GM18951 (cell line): ENCODE results near the gene SLC1A4.

Source experiments
- POLR2A ChIP-seq: IDR thresholded peaks from 4 replicates; pipeline ENCODE4 v1.6.1; 2011; ENCODE audit warnings: mild to moderate bottlenecking; ENCODE audit not compliant: insufficient read length, insufficient read depth; ENCODE audit errors: extremely low read depth
- in situ Hi-C: fragments of 300-500 bp; cut with MboI; formaldehyde crosslinking; loops from one replicate; pipeline ENCODE4 v1.12.0; 2022; ENCODE audit warnings: low sequenced_read_pairs, mixed read lengths, inconsistent platforms; ENCODE audit not compliant: unreplicated experiment

Gene SLC1A4

GRCh38 chr2:65020943-65021528, 31.8 kb downstream of the SLC1A4 start:
- in situ Hi-C loops: no loop called here
- TF ChIP-seq POLR2A: no peak

GRCh38 chr2:65021709-65022108, 32.5 kb downstream of the SLC1A4 start:
- no peak for TF ChIP-seq POLR2A
- in situ Hi-C loops: no loop called here

- in situ Hi-C loops: no loop called here
- TF ChIP-seq POLR2A: no peak
Measured at GRCh38 chr2:65022189-65022588, 33.0 kb downstream of the SLC1A4 start.

DNA sequence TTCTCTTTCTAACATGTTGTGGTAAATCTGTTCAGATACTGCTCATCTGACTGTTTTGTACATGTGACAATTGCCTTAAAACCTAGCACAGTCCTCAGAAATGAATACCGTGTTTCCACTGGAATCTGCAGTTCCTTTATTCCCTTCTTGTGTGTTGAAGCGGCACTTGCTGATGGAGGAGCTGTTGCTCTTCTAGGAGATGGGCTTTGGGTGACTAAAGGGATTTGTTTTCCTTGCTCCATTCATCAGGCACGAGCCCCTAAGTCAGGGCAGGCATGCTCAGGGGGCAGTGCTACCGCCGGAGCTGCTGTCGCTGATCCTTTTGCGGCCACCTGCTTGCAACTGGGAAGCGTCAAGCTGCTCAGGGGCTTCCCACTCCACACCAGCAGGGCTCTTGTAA, 34.5 kb downstream of the SLC1A4 start:
- in situ Hi-C loops: no loop called here
- no peak for TF ChIP-seq POLR2A

DNA sequence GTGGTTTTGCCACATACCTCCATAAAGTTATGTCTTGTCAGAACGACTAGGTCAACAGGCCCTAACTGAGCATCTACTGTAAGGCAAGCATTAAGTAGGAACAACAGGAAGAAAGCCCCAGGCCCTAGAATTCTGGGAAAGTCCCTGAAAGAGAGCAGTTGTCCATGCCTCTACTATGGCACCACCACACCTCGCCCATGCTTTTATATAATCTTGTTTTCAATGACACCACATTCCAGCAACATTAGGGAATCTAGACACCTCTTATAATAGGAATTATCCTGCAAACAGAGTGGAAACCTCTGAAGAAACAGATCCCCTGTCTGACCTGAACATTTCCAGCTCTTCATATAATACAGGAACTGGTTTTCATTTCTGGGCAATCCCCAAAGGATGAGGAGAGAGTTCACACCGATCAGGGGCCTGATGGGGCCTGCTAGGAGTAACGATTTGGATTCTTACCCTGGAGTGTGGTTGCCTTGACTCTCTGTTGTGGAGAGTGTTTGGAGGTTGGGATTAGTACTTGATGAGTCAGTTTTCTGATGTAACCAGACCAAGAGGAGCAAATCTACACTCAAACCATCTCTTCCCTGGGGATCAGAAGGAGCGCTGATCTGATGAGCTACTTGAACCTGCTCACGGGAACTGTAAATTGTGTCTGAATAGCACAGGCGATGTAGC, 35.1 kb downstream of the SLC1A4 start:
- in situ Hi-C loops: no loop called here
- TF ChIP-seq POLR2A: no peak

DNA sequence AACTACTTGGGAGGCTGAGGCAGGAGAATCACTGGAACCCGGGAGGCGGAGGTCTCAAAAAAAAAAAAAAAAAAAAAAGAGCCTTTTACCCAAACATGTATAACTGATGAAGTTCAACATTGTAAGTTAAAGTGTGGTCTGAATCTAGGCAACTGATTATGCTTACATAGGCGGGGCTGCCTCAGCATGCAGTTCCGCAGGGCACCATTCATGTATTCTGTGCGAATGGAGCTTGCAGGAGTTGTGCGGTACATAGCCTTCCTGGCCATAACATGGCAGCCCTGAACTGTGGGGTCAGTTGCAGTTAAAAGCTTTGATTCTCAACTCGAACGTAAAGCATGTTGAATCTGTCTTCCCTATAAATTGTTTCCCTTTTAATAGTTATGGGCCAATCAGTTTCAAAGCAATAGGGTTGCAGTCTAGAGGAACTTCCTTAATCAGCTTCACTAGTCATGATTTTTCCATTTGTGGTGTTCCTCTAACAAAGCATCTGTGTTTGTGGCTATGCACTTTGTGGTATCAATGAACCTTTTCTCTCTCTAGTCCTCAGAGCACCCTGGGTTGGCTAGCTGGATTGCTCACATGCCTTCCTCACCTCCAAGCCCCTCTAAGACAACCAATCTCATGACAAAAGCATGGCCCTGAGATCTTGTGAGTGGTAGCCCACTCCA, 36.4 kb downstream of the SLC1A4 start:
- in situ Hi-C loops: loop anchor here (25.0 kb wide), 2 partner anchors 388 to 688 kb away; no protein-coding TSS in a partner anchor
- TF ChIP-seq POLR2A: no peak

GRCh38 chr2:65026154-65026553, 37.0 kb downstream of the SLC1A4 start:
- no peak for TF ChIP-seq POLR2A
- in situ Hi-C loops: loop anchor here (25.0 kb wide), 2 partner anchors 389 to 689 kb away; no protein-coding TSS in a partner anchor

DNA sequence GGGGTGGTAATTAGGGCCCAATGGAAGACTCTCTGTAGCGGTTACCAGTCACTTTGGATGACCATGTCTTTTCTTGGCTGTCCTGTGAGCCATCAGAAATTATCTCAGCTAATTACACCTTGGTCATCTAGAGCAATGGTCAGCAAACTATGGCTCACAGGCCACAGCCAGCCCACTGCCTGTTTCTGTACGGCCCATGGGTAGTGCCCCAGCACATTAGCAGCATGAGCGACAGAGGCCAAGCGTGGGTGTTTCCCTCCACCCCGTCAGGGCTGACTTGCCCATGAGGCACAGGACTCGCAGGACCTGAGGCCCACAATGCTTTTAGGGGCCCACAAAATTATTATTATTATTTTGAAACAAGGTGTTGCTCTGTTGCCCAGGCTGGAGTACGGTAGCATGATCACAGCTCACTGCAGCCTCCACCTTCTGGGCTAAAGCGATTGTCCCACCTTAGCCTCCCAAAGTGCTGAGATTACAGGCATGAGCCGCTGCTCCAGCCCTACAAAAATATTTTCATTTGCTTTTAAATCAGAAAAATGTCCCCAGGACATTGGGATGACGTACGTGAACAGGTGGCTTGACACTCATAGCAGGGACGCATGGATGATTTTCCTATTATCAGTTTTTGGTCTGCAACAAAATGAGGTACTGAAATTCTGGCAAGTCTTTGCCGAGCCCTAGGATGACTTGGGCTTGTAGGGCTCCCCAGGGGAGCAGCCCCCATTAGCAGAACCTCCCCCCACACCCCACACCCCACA, 37.7 kb downstream of the SLC1A4 start:
- TF ChIP-seq POLR2A: no peak
- in situ Hi-C loops: loop anchor here (25.0 kb wide), 2 partner anchors 390 to 690 kb away; no protein-coding TSS in a partner anchor

DNA sequence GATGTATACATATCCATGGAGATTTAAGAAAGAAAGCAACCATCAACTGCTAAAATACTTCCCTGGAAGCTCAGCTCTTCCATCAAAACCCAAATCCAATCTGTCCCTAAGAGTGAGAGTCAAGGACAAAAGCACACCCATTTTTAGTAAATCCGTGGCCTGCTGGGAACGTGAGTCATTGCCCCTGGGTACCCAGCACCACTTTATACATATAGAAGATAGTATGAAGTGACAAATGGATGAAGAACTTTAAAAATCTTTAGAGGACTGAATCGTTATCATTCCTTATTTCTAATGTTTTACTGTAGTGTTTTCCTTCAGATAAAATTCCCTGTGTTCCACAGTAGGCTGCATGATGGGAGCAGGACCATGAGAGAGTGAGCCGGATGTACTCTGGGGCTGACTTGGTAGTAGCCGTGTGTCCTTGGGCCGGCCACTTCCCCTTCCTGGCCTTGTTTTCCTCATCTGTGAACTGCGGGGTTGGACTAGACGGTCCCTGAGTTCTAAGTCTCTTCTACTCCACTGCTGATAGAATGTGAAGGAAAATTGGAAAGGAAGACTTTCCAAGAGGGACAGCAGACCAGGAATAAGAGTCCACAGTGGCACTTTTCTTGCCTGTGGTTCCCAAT, 38.5 kb downstream of the SLC1A4 start:
- no peak for TF ChIP-seq POLR2A
- in situ Hi-C loops: loop anchor here (25.0 kb wide), 2 partner anchors 390 to 690 kb away; no protein-coding TSS in a partner anchor

DNA sequence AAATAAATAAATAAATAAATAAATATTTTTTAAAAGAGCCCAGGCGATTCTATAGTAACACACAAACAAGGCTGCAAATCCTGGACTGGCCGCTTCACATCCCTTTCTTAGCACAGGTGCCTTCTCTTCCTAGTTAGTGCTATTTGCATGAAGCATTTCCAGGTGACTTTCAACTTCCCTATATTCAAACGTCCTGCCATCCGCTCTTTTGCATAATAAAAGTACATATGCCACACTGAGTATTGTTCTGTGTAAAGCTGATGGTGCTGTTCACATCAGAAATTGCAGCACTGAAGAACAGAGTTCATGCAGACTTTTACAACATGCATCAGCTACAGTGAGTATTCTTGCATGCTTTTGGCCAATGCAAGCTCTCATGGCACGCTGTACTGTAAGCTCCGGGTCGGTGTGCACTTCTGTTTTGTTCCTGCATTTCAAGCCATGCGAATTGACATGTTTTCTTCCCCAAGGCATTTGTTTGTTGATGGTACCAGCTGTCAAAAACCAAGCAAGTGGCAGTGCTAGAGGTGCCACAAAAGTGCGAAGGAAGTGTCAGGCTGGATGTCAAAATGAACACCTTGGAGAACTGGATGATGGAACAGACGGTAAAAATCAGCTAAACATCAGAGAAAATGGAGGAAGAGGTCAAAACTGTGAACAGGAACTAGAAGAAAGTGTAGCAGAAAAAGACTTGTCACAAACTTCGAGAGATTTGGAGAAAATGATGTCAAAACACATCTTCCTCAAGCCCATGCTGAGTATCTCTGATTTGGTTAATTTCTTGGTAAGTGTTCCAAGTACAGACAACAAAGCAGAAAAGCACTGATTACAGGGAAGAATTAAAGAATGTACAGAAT, 41.5 kb downstream of the SLC1A4 start:
- in situ Hi-C loops: loop anchor here (25.0 kb wide), 2 partner anchors 393 to 693 kb away; no protein-coding TSS in a partner anchor
- TF ChIP-seq POLR2A: peak; percentile 24

DNA sequence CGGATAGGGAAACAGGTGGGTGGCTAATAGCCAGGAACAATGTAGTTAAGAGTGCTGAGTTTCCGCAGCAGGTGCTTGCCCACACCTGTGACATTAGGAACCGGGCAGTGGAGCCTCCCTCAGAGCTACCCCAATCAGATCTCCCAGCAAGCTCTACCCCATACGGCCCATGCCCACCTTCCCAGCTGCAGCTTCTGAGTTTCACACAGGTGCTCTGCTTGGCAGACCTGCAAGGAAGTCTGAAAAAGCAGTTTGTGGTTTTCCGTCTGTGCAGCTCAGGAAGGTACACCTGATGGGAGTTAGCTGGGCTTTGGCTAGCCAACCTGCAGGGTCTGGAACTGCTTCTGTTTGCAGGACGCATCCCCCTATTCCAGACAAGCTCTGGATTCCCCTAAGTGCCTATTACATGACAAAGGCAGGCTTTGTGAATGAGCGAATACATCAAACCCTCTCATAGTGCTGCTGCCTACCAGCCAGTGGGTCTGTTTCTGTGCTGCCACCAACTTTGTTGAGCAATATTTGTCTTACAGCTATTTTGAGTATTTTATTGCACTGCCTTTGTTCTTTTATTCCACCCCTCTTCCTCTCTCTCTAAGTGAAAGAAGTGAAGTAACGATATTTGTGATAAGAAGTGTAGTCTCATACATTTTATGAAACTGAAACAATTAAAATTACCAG, 42.3 kb downstream of the SLC1A4 start:
- peak; percentile 40 for TF ChIP-seq POLR2A
- in situ Hi-C loops: loop anchor here (25.0 kb wide), 2 partner anchors 394 to 694 kb away; no protein-coding TSS in a partner anchor
